Measurements from ENCODE around the gene LRP1.

LRP1 gene

DNA sequence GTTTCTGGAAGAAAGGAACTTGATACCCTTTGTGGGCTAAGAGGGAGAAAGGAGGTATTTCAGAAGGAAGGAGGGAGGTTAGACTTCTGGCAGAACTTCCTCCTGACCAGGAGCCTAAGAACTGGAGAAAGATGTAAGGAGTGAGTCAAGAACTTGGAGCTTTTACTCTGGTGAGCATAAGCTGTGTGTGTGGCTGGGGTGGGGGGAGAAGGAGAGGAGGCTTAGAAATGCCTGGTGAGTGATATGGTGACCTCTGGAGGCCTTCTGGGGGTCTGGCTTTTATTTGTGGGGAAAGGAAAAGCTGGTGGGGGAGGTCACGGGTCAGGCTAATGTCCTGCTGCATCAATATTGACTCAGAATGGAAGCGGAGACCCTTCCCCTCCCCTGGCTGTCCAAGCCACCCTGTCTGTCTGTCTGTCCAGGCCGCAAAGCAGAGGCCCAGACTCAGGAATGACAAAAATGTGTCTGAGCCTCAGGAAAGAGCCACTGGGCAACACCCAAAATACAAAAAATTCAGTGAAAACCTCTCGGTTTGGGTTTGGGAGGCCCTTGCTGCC lies 4.8 kb downstream of the LRP1 start:
- TF ChIP-seq, protein P1, sequence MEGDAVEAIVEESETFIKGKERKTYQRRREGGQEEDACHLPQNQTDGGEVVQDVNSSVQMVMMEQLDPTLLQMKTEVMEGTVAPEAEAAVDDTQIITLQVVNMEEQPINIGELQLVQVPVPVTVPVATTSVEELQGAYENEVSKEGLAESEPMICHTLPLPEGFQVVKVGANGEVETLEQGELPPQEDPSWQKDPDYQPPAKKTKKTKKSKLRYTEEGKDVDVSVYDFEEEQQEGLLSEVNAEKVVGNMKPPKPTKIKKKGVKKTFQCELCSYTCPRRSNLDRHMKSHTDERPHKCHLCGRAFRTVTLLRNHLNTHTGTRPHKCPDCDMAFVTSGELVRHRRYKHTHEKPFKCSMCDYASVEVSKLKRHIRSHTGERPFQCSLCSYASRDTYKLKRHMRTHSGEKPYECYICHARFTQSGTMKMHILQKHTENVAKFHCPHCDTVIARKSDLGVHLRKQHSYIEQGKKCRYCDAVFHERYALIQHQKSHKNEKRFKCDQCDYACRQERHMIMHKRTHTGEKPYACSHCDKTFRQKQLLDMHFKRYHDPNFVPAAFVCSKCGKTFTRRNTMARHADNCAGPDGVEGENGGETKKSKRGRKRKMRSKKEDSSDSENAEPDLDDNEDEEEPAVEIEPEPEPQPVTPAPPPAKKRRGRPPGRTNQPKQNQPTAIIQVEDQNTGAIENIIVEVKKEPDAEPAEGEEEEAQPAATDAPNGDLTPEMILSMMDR (IDR thresholded peaks at IDR 0.05; ENCODE audit: borderline replicate concordance, insufficient read depth, low read depth, low read length), result no peak
- no peak overlapping the region for H3K4me3 ChIP-seq (ENCODE audit: low read depth, low read length)

DNA sequence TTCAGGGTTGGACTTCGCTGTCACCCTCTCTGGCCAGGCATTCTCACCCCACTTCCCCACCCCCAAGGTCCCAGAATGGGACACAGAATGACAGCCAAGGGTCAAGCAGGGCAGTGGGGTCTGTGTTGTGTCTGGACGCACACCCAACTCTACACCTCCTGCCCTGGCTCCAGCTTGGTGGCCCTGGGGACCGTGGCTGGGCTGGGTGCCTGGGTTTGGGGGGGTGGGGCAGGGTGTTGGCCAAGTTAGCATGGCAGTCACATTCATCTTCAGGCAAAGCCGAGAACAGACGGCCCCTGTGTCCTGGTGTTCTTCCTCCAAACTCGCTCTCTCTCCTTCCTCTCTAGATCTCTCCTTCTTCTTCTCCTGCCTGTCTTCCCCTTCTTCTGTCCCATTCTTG lies 5.6 kb downstream of the LRP1 start:
- TF ChIP-seq, protein P1 (IDR thresholded peaks at IDR 0.05; ENCODE audit: borderline replicate concordance, insufficient read depth, low read depth, low read length), result no peak
- H3K4me3 ChIP-seq (ENCODE audit: low read depth, low read length), result no peak overlapping the region

DNA sequence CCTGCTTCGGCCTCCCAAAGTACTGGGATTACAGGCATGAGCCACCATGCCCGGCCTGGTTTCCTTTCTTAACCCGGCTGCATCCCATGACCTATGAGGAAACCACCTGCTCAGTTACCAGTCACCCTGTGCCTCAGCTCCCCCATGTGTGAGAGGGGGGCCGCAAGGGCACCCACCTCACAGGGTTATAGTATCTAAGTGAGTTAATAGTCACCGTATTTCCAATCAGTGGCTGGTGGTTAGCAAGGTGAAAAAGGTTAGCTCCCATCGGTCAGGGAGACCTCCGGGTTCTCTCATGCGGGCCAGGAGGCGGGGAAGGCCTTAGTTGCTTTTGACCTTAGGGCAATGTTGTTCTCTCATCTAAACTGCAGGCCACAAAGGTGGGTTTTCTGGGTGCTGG lies 6.7 kb downstream of the LRP1 start:
- TF ChIP-seq, protein P1 (IDR thresholded peaks at IDR 0.05; ENCODE audit: borderline replicate concordance, insufficient read depth, low read depth, low read length), result no peak
- H3K4me3 ChIP-seq (ENCODE audit: low read depth, low read length), result no peak overlapping the region

DNA sequence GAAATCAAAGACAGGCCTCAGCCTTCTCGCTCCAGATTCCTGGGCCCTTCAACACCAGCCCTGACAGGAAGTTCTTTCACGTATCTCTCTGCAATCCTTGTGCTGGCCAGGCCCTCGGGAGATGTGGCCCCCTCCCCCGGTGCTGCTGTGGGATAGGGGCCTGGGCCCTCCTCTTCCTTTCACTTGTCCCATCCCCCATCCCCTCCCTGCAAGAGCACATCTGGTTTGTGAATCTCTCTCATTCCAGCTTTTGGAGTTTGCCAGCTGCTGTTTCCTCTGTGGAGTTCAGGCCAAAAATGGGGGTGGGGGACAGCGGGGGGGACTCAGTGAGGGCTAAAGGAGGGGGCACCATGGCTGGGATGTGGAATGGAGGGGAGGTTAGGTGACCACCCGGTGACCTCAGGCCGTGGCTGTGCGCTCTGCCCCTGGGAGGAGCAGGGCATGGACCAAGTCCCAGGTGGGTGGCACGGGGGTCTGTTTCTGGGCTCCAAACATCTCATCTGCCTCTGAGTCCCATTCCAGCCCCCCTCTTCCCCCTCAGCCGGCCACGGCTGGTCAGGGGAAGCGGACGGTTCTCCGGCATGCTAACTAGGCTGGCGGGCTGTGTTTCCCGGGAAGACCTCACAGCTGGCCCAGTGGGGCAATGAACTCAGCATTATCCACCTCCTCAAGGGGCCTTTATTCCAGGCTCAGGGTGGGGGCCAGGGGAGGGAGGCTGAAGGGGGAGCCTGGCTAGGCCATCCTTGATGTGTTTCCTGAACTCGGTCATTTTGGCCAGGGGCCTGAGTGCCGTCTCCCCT lies 7.4 kb downstream of the LRP1 start:
- TF ChIP-seq, protein P1 (IDR thresholded peaks at IDR 0.05; ENCODE audit: borderline replicate concordance, insufficient read depth, low read depth, low read length), result no peak
- H3K4me3 ChIP-seq (ENCODE audit: low read depth, low read length), result no peak overlapping the region

DNA sequence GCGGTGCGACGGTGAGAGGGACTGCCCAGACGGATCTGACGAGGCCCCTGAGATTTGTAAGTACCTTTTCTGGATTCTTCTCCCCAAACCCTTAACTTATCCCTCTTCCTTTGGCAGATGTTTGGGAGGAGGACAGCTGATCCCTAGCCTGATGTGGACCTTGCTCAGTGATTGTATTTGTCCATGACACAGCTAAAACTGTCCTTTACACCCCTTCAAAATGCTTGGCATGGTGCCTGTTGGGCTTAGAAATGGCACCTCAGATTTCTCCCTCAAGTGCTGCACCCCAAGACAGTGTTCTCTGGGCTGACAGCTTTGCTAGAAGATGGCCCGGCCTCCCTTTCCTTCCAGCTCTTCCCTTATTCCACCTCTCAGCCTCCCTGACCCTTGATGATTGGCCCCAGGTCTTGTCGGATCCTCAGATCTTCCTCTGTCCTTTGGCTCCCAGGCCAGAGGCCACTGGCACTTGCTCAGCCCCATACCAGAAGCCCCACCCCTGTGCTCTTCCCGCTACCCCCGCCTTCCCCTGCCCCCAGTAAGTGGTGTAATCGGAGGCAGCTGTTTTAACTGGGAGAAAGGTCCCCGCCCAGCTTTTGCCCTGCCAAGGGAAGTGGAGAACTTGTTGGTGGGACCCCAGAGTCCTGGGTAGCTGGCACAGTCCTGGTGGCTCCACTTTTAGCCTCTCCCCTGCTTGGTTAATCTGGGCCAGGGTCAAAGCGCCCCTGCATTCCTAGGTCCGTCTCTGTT lies 10.4 kb downstream of the LRP1 start:
- TF ChIP-seq, protein P1 (IDR thresholded peaks at IDR 0.05; ENCODE audit: borderline replicate concordance, insufficient read depth, low read depth, low read length), result no peak
- no peak overlapping the region for H3K4me3 ChIP-seq (ENCODE audit: low read depth, low read length)

DNA sequence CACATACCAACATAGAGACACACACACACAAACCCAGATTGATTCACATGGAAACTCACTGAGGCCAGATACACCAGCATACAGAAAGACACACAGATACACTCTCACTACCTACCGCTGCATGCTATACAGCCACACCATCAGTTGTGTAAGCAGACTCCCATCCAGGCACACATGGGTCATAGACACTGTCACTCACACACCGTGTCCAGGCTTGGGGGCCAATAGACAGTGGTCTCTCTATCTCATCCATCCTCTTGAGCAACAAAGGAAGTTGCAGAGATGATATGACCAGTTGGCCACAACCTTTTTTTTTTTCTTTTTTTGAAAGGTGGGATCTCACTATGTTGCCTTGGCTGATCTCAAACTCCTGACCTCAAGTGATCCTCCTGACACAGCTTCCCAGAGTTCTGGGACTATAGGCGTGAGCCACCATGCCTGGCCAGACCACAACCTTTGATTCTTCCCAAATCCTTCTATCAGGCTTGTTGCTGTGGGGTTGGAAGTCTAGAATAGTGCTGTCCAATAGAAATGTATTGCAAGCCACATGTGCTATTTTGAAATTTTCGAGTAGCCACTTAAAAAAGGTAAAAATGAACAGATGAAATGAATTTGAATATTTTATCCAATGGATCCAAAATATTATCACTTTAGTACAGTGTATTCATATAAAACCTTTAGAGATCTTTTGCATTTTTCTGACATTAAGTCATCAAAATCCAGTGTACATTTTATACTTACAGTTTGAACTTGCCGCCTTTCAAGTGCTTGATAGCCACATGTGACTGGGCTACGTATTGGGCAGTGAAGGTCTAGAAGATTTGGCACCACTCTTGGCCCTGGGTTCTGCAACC lies 11.7 kb downstream of the LRP1 start:
- TF ChIP-seq, protein P1 (IDR thresholded peaks at IDR 0.05; ENCODE audit: borderline replicate concordance, insufficient read depth, low read depth, low read length), result no peak
- no peak overlapping the region for H3K4me3 ChIP-seq (ENCODE audit: low read depth, low read length)

Measured in GM12875 (cell line).